A549 (cell line): Measurements from ENCODE around the gene RNF13. TPM values are rescaled to one million over a fixed set of nuclear protein-coding genes. Genes with fewer than 3 reads are reported as not detected.

Experiments used
- ATAC-seq, 2 experiments: fragments of 200-7000 bp in 1 of 2; fragments of >200 bp in 1 of 2; cut with Nextera tagmentation in 1 of 2; cut with Tn5 transposase in 1 of 2; 3 replicates each; pipeline versions ENCODE4 v1.8.0 to v1.9.1; 2018 to 2020; ENCODE audit warnings: mild to moderate bottlenecking in 1 of 2, moderate library complexity in 1 of 2
- CTCF ChIA-PET: fragments of 300-600 bp; sonication (Branson Sonifier 250); formaldehyde crosslinking; extraction: SDS; loops from one replicate; lab custom pipeline; 2021; ENCODE audit warnings: antibody characterized with exemption, inconsistent platforms; lab: Yijun Ruan, JAX
- POLR2A ChIA-PET: fragments of 350-600 bp; formaldehyde crosslinking; extraction: SDS; loops from one replicate; lab custom pipeline; 2021; ENCODE audit warnings: antibody characterized with exemption, inconsistent platforms; lab: Yijun Ruan, JAX
- DNase-seq, 2 experiments: peaks; one replicate each; pipeline versions ENCODE4 v3.0.0 to v3.0.0-alpha.2; 2011 to 2016; ENCODE audit warnings: low read depth in 1 of 2, low spot score in 1 of 2
- FAIRE-seq: peaks from 2 replicates; lab custom pipeline; 2011; peaks lifted over from hg19 to GRCh38; lab: Jason Lieb, UNC
- H3K27ac ChIP-seq, 2 experiments: fragments of >200 bp; sonication (Bioruptor Twin); formaldehyde crosslinking; 3 replicates each; pipeline ENCODE4 v1.5.1; 2016 to 2017
- H3K4me1 ChIP-seq: fragments of >200 bp; sonication (Bioruptor Twin); formaldehyde crosslinking; 3 replicates; pipeline ENCODE4 v1.6.1; 2016
- H3K4me2 ChIP-seq: fragments of >200 bp; sonication (Bioruptor Twin); formaldehyde crosslinking; 3 replicates; pipeline ENCODE4 v1.6.1; 2016
- H3K4me3 ChIP-seq: fragments of >200 bp; sonication (Bioruptor Twin); formaldehyde crosslinking; 3 replicates; pipeline ENCODE4 v1.5.1; 2016
- H3K9me3 ChIP-seq: fragments of >200 bp; sonication (Bioruptor Twin); formaldehyde crosslinking; 3 replicates; pipeline ENCODE4 v1.6.1; 2016
- CBX2 ChIP-seq: fragments of 200-600 bp; sonication (generic); IDR thresholded peaks from 2 replicates; pipeline ENCODE4 v1.6.1; 2016; ENCODE audit warnings: low read depth, mild to moderate bottlenecking, borderline replicate concordance
- CBX8 ChIP-seq: fragments of 200-600 bp; sonication (generic); IDR thresholded peaks from 2 replicates; pipeline ENCODE4 v1.6.1; 2016
- EHMT2 ChIP-seq: fragments of 200-600 bp; sonication (generic); IDR thresholded peaks from 2 replicates; pipeline ENCODE4 v1.6.1; 2016; ENCODE audit warnings: antibody characterized with exemption, low read depth, mild to moderate bottlenecking, moderate library complexity
- FOSL2 ChIP-seq, 2 experiments: fragments of 450-650 bp in 1 of 2; fragments of >200 bp in 1 of 2; sonication (Bioruptor Twin) in 1 of 2; formaldehyde crosslinking; IDR thresholded peaks; 2 replicates each; pipeline versions ENCODE4 v1.5.0 to v1.6.1; 2016 to 2020; ENCODE audit warnings: mild to moderate bottlenecking in 1 of 2, moderate library complexity in 1 of 2
- HEYL ChIP-seq: fragments of 250-450 bp; sonication (Bioruptor Pico); IDR thresholded peaks from 2 replicates; pipeline ENCODE4 v1.8.0; 2021; ENCODE audit warnings: mild to moderate bottlenecking, moderate library complexity
- HOXA7 ChIP-seq: fragments of 250-450 bp; sonication (Bioruptor Pico); IDR thresholded peaks from 2 replicates; pipeline ENCODE4 v1.5.0; 2020; ENCODE audit warnings: mild to moderate bottlenecking, moderate library complexity
- KDM1A ChIP-seq: fragments of 200-600 bp; sonication (generic); IDR thresholded peaks from 2 replicates; pipeline ENCODE4 v1.6.1; 2016; ENCODE audit warnings: low read depth, mild to moderate bottlenecking
- KDM5A ChIP-seq: fragments of 200-600 bp; sonication (generic); IDR thresholded peaks from 2 replicates; pipeline ENCODE4 v1.6.1; 2016; ENCODE audit warnings: antibody characterized with exemption, mild to moderate bottlenecking
- SMC3 ChIP-seq: fragments of >200 bp; sonication (Bioruptor Twin); formaldehyde crosslinking; IDR thresholded peaks from 3 replicates; pipeline ENCODE4 v1.6.1; 2018; ENCODE audit warnings: inconsistent platforms
- TFCP2L1 ChIP-seq: fragments of 250-450 bp; sonication (Bioruptor Pico); IDR thresholded peaks from 2 replicates; pipeline ENCODE4 v1.5.0; 2021; ENCODE audit warnings: mild to moderate bottlenecking
- TP53 ChIP-seq: fragments of 250-450 bp; sonication (Bioruptor Pico); IDR thresholded peaks from 2 replicates; pipeline ENCODE4 v1.5.0; 2021; ENCODE audit warnings: mild to moderate bottlenecking, moderate library complexity
- WGBS: methylation state at CpG from one replicate; pipeline ENCODE4 v1.1.6; 2017; ENCODE audit errors: missing lambda C conversion rate; 5-methylcytosine and 5-hydroxymethylcytosine counted together
- polyA plus RNA-seq, 4 experiments: library from polyadenylated mRNA; depleted of rRNA in 3 of 4; stranded (reverse); fragments of >200 nt; fragmentation: RNase III in 1 of 4; extraction: RNeasy Plus Mini Kit Qiagen cat#74134 plus additional on column Dnase treatment in 1 of 4; gene quantifications; 2 replicates in 3 of 4; 3 replicates in 1 of 4; pipeline ENCODE4 v1.2.3, GENCODE V29; 2011 to 2017
- TF ChIP-seq, protein P1 (sequence below): IDR thresholded peaks from 2 replicates; pipeline ENCODE4 v1.6.1; 2012
- TF ChIP-seq, protein P2 (sequence below): fragments of 250-450 bp; sonication (Bioruptor Pico); IDR thresholded peaks from 2 replicates; pipeline ENCODE4 v1.5.0; 2020; ENCODE audit warnings: low read depth, mild to moderate bottlenecking, moderate library complexity
- TF ChIP-seq, protein P3 (sequence below): fragments of >200 bp; sonication (Bioruptor Twin); formaldehyde crosslinking; IDR thresholded peaks from 2 replicates; pipeline ENCODE4 v1.6.1; 2016
- TF ChIP-seq, protein P4 (sequence below): fragments of 150-350 bp; IDR thresholded peaks from 2 replicates; pipeline ENCODE4 v1.6.1; 2014; ENCODE audit warnings: low read depth, mild to moderate bottlenecking, low read length
- TF ChIP-seq, protein P5 (sequence below): fragments of 200-600 bp; sonication (generic); IDR thresholded peaks from 2 replicates; pipeline ENCODE4 v1.6.1; 2016; ENCODE audit warnings: antibody characterized with exemption, mild to moderate bottlenecking, moderate library complexity

RNF13 gene
- polyA plus RNA-seq, 2 of the 4 experiments (the other 2 are of a cell fraction), result 46.2 to 100 TPM

DNA sequence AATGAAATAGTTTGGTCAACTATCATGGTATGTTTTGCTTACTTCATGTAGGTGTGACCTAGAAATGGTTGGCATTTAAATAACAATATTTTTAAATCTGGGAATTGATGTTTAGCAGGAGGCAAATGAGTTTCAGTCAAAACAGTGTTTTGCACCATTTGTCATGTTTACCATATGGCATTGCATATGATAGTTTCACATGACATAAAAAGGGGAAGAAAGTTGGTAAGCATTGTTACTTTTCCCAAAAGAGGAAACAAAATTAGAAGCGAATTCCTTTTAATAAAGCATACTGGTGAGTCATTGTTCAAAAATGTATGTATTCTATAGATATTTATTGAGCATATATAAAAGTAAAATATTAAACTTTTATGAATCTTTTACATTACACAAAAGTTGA is 2.3 kb downstream of the RNF13 start:
- 90% methylated on average over 1 of the region's 1 CpG for WGBS
- Histone ChIP-seq H3K9me3 (no peaks in the 10 kb centered on the region), H3K27ac (no peak overlapping the region), H3K4me3 (peak overlapping the region; percentile 87; the same call in 1 of the 3 replicates), H3K4me1 (peaks cover 53% of the 10 kb centered on the region), H3K4me2 (peak overlapping the region; percentile 90)
- TF ChIP-seq FOSL2 (IDR thresholded peaks at IDR 0.05) (no peak), FOSL2 (CRISPR knock-in tag; IDR thresholded peaks at IDR 0.05) (0 out of 2 replicates have a peak, but pooled peaks have one; percentile 18), HEYL (CRISPR knock-in tag) (no peak)
- DNase-seq (no peak), FAIRE-seq (no peak), ATAC-seq (no peak)
- ChIA-PET CTCF (interaction anchor here (0.6 to 2.6 kb wide), 5 partner anchors 9 to 246 kb away, joined by 3 to 7 read pairs (median 4); partner anchors contain the start of gene COMMD2), POLR2A (no interaction called here)

DNA sequence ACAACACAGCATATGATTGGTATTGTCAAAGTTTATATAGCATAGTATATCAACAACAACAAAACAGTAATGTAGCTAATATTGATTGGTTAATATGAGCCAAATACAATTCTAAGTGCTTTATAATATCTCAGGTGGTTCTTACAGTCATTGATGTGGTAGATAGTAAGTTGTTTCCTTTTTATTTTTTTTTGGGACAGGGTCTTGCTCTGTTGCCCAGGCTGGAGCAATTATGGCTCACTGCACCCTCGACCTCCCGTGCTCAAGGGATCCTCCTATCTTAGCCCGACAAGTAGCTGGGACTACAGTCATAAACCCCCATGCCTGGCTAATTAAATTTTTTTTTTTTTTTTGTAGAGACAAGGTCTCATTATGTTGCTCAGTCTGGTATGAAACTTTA is 2.7 kb downstream of the RNF13 start:
- DNase-seq (no peak), ATAC-seq (no peak), FAIRE-seq (no peak)
- Histone ChIP-seq H3K27ac (no peak overlapping the region), H3K4me1 (peaks cover 55% of the 10 kb centered on the region)
- POLR2A ChIA-PET, result interaction anchor here (0.7 kb wide), 1 partner anchor 787 kb away, joined by 4 read pairs; no protein-coding TSS in a partner anchor
- WGBS, result 90% methylated on average over 3 of the region's 3 CpGs
- TF ChIP-seq TFCP2L1 (CRISPR knock-in tag), result no peak
- TF ChIP-seq, all 56 proteins: peak for 0
- Histone ChIP-seq H3K4me3 (no peak overlapping the region), H3K9me3 (no peaks in the 10 kb centered on the region), H3K4me2 (peak overlapping the region; percentile 90; the same call in 2 of the 3 replicates)
- CTCF ChIA-PET, result interaction anchor here (0.6 to 1.2 kb wide), 2 partner anchors 44 to 688 kb away, joined by 3 to 4 read pairs; no protein-coding TSS in a partner anchor

DNA sequence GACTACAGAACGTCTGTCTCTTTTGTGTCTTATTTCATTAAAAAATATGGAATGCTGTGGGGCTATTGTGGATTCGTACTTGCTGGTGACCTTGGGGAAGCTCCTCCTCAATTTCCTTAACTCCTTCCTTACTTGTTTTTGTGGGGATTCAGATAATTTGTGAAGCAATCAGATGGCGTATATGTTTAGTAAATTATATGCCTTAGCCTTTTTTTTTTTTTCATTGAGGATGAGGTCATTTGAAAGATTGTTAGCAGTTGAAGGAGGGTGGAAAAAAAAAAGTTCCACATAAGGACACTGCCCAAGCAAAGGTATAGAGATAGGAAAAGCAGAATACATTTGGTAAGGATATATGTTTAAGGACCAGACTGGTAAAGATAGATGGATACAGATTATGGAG is 3.3 kb downstream of the RNF13 start:
- no peak for ATAC-seq
- ChIA-PET POLR2A (interaction anchor here (0.7 kb wide), 1 partner anchor 786 kb away, joined by 4 read pairs; no protein-coding TSS in a partner anchor), CTCF (interaction anchor here (0.6 to 1.2 kb wide), 2 partner anchors 44 to 688 kb away, joined by 3 to 4 read pairs; no protein-coding TSS in a partner anchor)
- no peaks in the 10 kb centered on the region; the same call in 2 of the 3 replicates for H3K9me3 ChIP-seq
- peaks cover 50% of the 10 kb centered on the region for H3K4me1 ChIP-seq
- H3K27ac ChIP-seq, result no peak overlapping the region
- FAIRE-seq, result no peak
- WGBS, result 57% methylated on average over 3 of the region's 3 CpGs
- H3K4me2 ChIP-seq, result peak overlapping the region; percentile 90; the same call in 1 of the 3 replicates
- TF ChIP-seq CBX8 (no peak), TP53 (no peak), TFCP2L1 (CRISPR knock-in tag) (no peak), EHMT2 (no peak), SMC3 (no peak), CBX2 (no peak), KDM5A (no peak), HOXA7 (CRISPR knock-in tag) (no peak)
- TF ChIP-seq, protein P1, sequence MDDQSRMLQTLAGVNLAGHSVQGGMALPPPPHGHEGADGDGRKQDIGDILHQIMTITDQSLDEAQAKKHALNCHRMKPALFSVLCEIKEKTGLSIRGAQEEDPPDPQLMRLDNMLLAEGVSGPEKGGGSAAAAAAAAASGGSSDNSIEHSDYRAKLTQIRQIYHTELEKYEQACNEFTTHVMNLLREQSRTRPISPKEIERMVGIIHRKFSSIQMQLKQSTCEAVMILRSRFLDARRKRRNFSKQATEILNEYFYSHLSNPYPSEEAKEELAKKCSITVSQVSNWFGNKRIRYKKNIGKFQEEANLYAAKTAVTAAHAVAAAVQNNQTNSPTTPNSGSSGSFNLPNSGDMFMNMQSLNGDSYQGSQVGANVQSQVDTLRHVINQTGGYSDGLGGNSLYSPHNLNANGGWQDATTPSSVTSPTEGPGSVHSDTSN, result no peak
- TF ChIP-seq, protein P2, sequence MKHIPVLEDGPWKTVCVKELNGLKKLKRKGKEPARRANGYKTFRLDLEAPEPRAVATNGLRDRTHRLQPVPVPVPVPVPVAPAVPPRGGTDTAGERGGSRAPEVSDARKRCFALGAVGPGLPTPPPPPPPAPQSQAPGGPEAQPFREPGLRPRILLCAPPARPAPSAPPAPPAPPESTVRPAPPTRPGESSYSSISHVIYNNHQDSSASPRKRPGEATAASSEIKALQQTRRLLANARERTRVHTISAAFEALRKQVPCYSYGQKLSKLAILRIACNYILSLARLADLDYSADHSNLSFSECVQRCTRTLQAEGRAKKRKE, result no peak
- TF ChIP-seq, protein P3, sequence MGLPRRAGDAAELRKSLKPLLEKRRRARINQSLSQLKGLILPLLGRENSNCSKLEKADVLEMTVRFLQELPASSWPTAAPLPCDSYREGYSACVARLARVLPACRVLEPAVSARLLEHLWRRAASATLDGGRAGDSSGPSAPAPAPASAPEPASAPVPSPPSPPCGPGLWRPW, result no peak
- no peak for DNase-seq
- H3K4me3 ChIP-seq, result no peak overlapping the region

DNA sequence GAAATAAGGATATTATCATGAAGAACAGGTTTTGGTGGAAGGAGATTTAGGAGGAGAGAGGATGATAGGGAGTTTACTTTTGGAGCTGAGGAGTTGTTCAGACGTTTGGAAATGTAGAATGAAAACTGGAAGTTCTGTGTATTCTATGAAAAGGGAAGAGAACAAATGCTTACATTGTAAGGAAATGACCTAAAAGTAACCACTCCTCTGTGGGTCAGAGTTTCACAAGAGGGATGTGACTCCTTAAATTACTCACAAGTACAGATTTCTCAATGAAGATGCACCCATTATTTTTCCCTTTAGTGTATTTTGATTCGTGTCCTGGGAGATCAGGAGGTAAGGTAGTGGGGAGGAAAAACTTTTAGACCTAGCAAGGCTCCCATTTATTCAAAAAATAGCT is 4.0 kb downstream of the RNF13 start:
- POLR2A ChIA-PET, result no interaction called here
- CTCF ChIA-PET, result interaction anchor here (5.2 kb wide), 1 partner anchor 9 kb away, joined by 32 read pairs; no protein-coding TSS in a partner anchor
- no peak for TF ChIP-seq KDM1A
- TF ChIP-seq, protein P4, sequence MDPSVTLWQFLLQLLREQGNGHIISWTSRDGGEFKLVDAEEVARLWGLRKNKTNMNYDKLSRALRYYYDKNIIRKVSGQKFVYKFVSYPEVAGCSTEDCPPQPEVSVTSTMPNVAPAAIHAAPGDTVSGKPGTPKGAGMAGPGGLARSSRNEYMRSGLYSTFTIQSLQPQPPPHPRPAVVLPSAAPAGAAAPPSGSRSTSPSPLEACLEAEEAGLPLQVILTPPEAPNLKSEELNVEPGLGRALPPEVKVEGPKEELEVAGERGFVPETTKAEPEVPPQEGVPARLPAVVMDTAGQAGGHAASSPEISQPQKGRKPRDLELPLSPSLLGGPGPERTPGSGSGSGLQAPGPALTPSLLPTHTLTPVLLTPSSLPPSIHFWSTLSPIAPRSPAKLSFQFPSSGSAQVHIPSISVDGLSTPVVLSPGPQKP, result no peak
- TF ChIP-seq, protein P5, sequence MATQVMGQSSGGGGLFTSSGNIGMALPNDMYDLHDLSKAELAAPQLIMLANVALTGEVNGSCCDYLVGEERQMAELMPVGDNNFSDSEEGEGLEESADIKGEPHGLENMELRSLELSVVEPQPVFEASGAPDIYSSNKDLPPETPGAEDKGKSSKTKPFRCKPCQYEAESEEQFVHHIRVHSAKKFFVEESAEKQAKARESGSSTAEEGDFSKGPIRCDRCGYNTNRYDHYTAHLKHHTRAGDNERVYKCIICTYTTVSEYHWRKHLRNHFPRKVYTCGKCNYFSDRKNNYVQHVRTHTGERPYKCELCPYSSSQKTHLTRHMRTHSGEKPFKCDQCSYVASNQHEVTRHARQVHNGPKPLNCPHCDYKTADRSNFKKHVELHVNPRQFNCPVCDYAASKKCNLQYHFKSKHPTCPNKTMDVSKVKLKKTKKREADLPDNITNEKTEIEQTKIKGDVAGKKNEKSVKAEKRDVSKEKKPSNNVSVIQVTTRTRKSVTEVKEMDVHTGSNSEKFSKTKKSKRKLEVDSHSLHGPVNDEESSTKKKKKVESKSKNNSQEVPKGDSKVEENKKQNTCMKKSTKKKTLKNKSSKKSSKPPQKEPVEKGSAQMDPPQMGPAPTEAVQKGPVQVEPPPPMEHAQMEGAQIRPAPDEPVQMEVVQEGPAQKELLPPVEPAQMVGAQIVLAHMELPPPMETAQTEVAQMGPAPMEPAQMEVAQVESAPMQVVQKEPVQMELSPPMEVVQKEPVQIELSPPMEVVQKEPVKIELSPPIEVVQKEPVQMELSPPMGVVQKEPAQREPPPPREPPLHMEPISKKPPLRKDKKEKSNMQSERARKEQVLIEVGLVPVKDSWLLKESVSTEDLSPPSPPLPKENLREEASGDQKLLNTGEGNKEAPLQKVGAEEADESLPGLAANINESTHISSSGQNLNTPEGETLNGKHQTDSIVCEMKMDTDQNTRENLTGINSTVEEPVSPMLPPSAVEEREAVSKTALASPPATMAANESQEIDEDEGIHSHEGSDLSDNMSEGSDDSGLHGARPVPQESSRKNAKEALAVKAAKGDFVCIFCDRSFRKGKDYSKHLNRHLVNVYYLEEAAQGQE, result no peak
- TF ChIP-seq FOSL2 (IDR thresholded peaks at IDR 0.05), result no peak
- TF ChIP-seq FOSL2 (CRISPR knock-in tag; IDR thresholded peaks at IDR 0.05), result peak; percentile 10; the same call in 1 of the 2 replicates
- Histone ChIP-seq H3K9me3 (peaks cover 5% of the 10 kb centered on the region; the same call in 2 of the 3 replicates), H3K4me1 (peaks cover 44% of the 10 kb centered on the region), H3K4me3 (no peak overlapping the region), H3K27ac (no peak overlapping the region), H3K4me2 (peak overlapping the region; percentile 14; the same call in 2 of the 3 replicates)
- ATAC-seq, result no peak
- no peak for FAIRE-seq
- DNase-seq, result no peak
- 36% methylated on average over 2 of the region's 2 CpGs for WGBS
